ENCODE measurements around the gene GKAP1. TPM values are rescaled to one million over a fixed set of nuclear protein-coding genes. Genes with fewer than 3 reads are reported as not detected.

The GKAP1 gene
- total RNA-seq, 2 donors from 2014 or later: 3.7 to 4.8 TPM

- intact Hi-C loops (cut with DNase I): no loop called here
- Histone ChIP-seq H3K4me3 (no peak overlapping the region), H3K4me1 (no peaks in the 10 kb centered on the region), H3K27me3 (no peaks in the 10 kb centered on the region), H3K9ac (ENCODE audit: low read depth in 2 of 2, low read length in 2 of 2) (no peak overlapping the region), H3K36me3 (no peaks in the 10 kb centered on the region), H3K9me3 (no peaks in the 10 kb centered on the region), H3K27ac (no peak overlapping the region)
- DNase-seq: no peak
- no peak for TF ChIP-seq CTCF (IDR thresholded peaks at IDR 0.05)
Measured at GRCh38 chr9:83691492-83691891, 126.1 kb downstream of the GKAP1 start.

Other genes starting within 250 kb of the GKAP1 start
- gene IDNK, start 194.6 kb downstream of the GKAP1 start, total RNA-seq: 1 to 10 TPM; 4.9 to 7.4 TPM
- gene UBQLN1, start 109.8 kb downstream of the GKAP1 start, total RNA-seq: 100 to 1,000 TPM in 1 of 2 donors, 10 to 100 TPM in 1; 87.3 to 101 TPM
- gene KIF27, start 103.7 kb upstream of the GKAP1 start, total RNA-seq: 1 to 10 TPM; 3.0 to 4.0 TPM
- gene HNRNPK, start 162.4 kb upstream of the GKAP1 start, total RNA-seq: 100 to 1,000 TPM; 451 to 491 TPM
- 10 to 100 TPM in 1 of 2 donors, 1 to 10 TPM in 1; 9.6 to 16.9 TPM for gene RMI1, start 163.0 kb upstream of the GKAP1 start, total RNA-seq

Measured in colonic mucosa (tissue), 4 donors.